Colonic mucosa (tissue), 4 donors: ENCODE measurements around the gene CCDC30. TPM values are rescaled to one million over a fixed set of nuclear protein-coding genes. Genes with fewer than 3 reads are reported as not detected.

Experiments
- DNase-seq: peaks from one replicate; pipeline ENCODE4 v3.0.0-alpha.2; 2020
- H3K27ac ChIP-seq: fragments of 200-600 bp; one replicate; pipeline ENCODE4 v1.8.0; 2021
- H3K27me3 ChIP-seq: fragments of 200-600 bp; one replicate; pipeline ENCODE4 v1.8.0; 2021
- H3K36me3 ChIP-seq: fragments of 200-600 bp; one replicate; pipeline ENCODE4 v1.8.0; 2021
- H3K4me1 ChIP-seq: fragments of 200-600 bp; one replicate; pipeline ENCODE4 v1.8.0; 2021; ENCODE audit warnings: mild to moderate bottlenecking
- H3K4me3 ChIP-seq: fragments of 200-600 bp; one replicate; pipeline ENCODE4 v1.8.0; 2021
- H3K9ac ChIP-seq, 2 donors: one replicate each; pipeline ENCODE4 v1.7.0; 2013; ENCODE audit warnings: control low read depth in 2 of 2, low read depth in 2 of 2, low read length in 2 of 2
- H3K9me3 ChIP-seq: fragments of 200-600 bp; one replicate; pipeline ENCODE4 v1.8.0; 2021
- CTCF ChIP-seq: fragments of 200-600 bp; IDR thresholded peaks from one replicate; pipeline ENCODE4 v1.8.0; 2022; ENCODE audit warnings: antibody characterized with exemption, mild to moderate bottlenecking
- intact Hi-C: fragments of 100-400 bp; cut with DNase I; formaldehyde crosslinking; loops from one replicate; pipeline ENCODE4 v1.14.1; 2022
- total RNA-seq, 2 donors: library from RNA; stranded (reverse); fragmentation: NEBNext Ultra II Directional in 1 of 2; extraction: Animal tissue kit (Norgen Biotek cat#: 25700) in 1 of 2; gene quantifications; one replicate each; pipeline ENCODE4 v1.2.1, GENCODE V29; 2021
- donor health status: healthy.
- donor health status: DM: no; HTN: no; CAD: no.
- donor health status: DM: no; HTN: no; CAD: no.

CCDC30 gene
- total RNA-seq, 2 donors from 2014 or later: 1.5 to 1.8 TPM

- Histone ChIP-seq H3K9me3 (no peaks in the 10 kb centered on the region), H3K4me3 (no peak overlapping the region), H3K9ac (no peak overlapping the region), H3K27ac (no peak overlapping the region), H3K27me3 (no peaks in the 10 kb centered on the region), H3K36me3 (no peaks in the 10 kb centered on the region), H3K4me1 (no peaks in the 10 kb centered on the region)
- DNase-seq: no peak
- no peak for TF ChIP-seq CTCF
- intact Hi-C loops: no loop called here
Observed at GRCh38 chr1:42420121-42420520, 43.0 kb upstream of the CCDC30 start.

GRCh38 chr1:42420911-42421585, 42.0 kb upstream of the CCDC30 start:
- peak; percentile 60 for DNase-seq
- H3K27ac ChIP-seq: no peak overlapping the region
- no peak overlapping the region for H3K4me3 ChIP-seq
- H3K9me3 ChIP-seq: no peaks in the 10 kb centered on the region
- TF ChIP-seq CTCF: no peak
- H3K27me3 ChIP-seq: no peaks in the 10 kb centered on the region
- no peak overlapping the region for H3K9ac ChIP-seq
- no peaks in the 10 kb centered on the region for H3K4me1 ChIP-seq
- intact Hi-C loops: no loop called here
- no peaks in the 10 kb centered on the region for H3K36me3 ChIP-seq

GRCh38 chr1:42422737-42423136, 40.3 kb upstream of the CCDC30 start:
- Histone ChIP-seq H3K27me3 (no peaks in the 10 kb centered on the region), H3K36me3 (no peaks in the 10 kb centered on the region), H3K4me1 (no peaks in the 10 kb centered on the region), H3K4me3 (no peak overlapping the region), H3K27ac (no peak overlapping the region), H3K9ac (no peak overlapping the region), H3K9me3 (no peaks in the 10 kb centered on the region)
- TF ChIP-seq CTCF: no peak
- intact Hi-C loops: no loop called here
- DNase-seq: no peak

- H3K9ac ChIP-seq: no peak overlapping the region
- no peak overlapping the region for H3K4me3 ChIP-seq
- no peak for DNase-seq
- no peaks in the 10 kb centered on the region for H3K4me1 ChIP-seq
- no peak for TF ChIP-seq CTCF
- H3K27ac ChIP-seq: no peak overlapping the region
- intact Hi-C loops: no loop called here
- H3K36me3 ChIP-seq: no peaks in the 10 kb centered on the region
- no peaks in the 10 kb centered on the region for H3K27me3 ChIP-seq
- no peaks in the 10 kb centered on the region for H3K9me3 ChIP-seq
Observed at GRCh38 chr1:42423681-42424080, 39.4 kb upstream of the CCDC30 start.

GRCh38 chr1:42424201-42424600, 38.9 kb upstream of the CCDC30 start:
- no peak overlapping the region for H3K27ac ChIP-seq
- TF ChIP-seq CTCF: no peak
- no peaks in the 10 kb centered on the region for H3K4me1 ChIP-seq
- no peak overlapping the region for H3K4me3 ChIP-seq
- intact Hi-C loops: no loop called here
- H3K9ac ChIP-seq: no peak overlapping the region
- no peaks in the 10 kb centered on the region for H3K9me3 ChIP-seq
- no peaks in the 10 kb centered on the region for H3K36me3 ChIP-seq
- no peaks in the 10 kb centered on the region for H3K27me3 ChIP-seq
- DNase-seq: no peak
